ENCODE measurements around the gene POLR2E.
"Not testable (repeated sequence)": the region's sequence is repeated elsewhere in the genome, so short reads cannot be mapped to it uniquely, and the experiment has no call there.

POLR2E gene

DNA sequence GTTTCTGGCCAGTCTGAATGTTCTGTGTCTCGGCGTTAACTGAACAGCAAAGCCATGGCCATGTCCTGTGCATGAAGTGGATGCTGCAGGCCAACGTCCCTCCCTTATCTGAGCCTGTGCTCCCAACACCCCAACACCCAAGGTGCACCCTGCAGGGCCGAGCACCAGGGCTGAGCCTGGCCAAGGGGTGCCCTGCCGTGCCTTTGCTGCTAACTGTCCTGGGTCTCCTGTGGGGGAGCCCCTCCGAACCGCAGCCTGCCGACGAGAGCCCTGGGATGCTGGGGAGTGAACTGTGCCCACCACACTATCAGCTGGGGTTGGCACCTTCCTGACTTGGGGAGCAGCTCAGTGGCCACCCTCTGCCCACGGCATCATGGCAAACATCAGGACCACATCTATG is 26.2 kb upstream of the POLR2E start:
- no peak for DNase-seq
- TF ChIP-seq POLR2A (IDR thresholded peaks at IDR 0.05; ENCODE audit: low read length) = no peak
- no peak for TF ChIP-seq GATA1 (IDR thresholded peaks at IDR 0.05; ENCODE audit: low read depth, low read length)

DNA sequence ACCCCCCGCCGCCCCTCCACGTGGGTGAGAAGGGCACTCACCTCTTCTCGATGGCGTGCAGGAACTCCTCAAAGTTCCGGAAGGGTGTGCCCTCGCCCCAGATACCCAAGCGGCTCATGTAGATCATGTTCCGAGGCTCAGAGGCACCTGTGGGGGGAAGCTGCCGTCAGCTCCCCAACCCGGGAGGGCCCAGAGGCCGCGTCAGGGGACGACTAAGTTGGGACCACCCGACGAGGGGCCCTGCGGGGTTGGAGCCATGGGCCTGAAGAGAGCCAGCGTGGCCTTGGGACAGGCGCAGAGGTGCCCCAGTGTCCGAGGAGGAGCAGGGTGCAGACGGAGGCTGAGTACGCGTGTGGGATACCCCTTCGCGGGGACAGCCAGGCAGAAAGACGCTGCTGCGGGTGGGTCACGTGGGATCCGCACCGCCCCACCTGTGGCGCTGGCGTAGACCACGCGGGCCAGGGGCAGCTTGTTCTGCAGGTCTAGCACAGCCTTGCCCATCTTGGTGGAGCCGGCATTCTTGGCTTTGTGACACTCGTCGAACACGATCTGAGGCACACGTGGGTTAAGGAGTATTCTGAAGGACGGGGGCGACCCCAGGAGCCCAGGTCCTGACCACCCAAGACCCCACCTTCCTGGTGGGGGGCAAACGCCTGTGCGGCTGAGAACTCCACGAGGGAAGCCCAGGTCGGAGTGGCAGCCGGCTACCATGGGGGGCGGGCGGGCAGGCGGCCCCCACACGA is 24.5 kb upstream of the POLR2E start:
- no peak for DNase-seq
- TF ChIP-seq GATA1 (IDR thresholded peaks at IDR 0.05; ENCODE audit: low read depth, low read length) (no peak), POLR2A (IDR thresholded peaks at IDR 0.05; ENCODE audit: low read length) (no peak)

DNA sequence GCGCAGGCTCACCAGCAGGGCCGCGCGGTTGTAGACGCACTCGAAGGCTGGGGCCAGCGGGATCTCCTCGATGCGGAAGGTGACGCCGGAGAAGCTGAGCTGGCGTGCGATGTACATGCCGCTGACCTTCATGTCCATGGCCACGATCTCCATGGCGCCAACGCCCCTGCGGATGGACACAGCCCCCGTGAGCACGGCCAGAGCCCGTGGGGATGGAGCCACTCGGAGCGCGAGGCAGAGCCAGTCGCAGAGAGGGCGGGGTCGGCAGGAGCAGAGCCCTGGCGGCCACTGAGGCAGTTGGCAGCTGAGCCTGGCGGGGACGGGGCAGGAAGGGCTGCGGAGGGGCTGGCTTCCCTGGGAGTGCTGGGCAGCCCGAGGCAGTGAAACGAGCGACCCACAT is 23.8 kb upstream of the POLR2E start:
- no peak for DNase-seq
- TF ChIP-seq GATA1 (IDR thresholded peaks at IDR 0.05; ENCODE audit: low read depth, low read length) (no peak), POLR2A (IDR thresholded peaks at IDR 0.05; ENCODE audit: low read length) (no peak)

DNA sequence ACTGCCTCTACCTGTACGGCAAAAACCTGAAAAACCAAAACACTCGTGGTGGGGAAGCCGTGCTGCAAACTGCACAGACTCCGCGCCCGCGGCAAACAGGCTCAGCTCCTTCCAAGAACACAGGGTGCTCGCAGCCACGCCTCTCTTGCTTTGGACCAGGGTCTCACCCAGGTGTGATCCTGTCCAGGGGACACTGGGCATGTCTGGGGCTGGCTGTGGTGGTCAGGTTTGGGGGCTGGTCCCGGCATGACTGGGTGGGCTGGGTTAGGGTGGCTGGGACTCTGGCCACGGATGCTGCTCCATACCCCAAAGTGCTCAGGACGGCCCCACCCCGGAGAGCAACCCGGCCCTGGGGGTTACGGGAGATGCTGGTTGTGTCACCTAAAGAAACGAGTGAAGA is 22.5 kb upstream of the POLR2E start:
- TF ChIP-seq POLR2A (IDR thresholded peaks at IDR 0.05; ENCODE audit: low read length) (no peak), GATA1 (IDR thresholded peaks at IDR 0.05; ENCODE audit: low read depth, low read length) (no peak)
- no peak for DNase-seq

DNA sequence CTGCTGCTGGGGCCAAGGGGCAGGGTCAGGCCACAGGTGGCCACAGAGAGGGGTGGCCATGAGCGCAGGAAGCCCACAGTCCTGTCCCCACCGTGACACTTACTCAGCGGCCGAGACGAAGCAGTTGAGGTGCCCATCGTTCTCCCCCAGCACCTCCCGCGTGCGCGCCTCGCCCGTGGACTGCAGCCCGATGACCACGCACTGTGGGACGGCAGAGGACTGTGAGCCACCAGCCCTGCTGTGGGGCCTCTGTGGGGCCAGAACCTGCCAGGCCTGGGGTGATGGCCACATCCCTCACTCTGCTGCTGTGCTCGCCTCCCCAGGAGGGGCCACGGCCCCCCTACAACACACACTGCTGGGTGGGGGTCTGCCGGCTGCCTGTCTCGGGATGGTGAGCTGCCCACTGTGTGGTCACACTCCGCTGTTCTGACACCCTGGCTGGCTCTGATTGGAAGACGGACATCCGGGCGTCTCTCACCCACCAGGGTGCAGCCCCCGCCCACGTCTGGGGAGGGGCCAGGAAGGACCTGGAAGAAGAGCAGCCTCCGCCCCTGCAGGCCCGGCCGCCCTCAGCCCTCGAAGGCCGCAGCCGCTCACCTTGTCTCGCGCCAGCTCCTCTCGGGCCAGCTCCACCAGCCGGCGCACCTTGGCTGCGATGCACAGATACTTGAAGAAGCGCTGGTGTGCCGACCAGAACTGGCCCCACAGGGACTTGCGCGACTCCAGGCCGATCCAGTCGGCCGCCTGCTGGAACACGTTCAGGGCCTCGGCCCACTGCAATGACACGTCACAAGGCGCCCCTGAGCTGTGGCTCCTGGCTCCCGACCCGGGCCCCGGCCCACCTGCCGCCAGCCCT is 21.8 kb upstream of the POLR2E start:
- no peak for TF ChIP-seq GATA1 (IDR thresholded peaks at IDR 0.05; ENCODE audit: low read depth, low read length)
- no peak for TF ChIP-seq POLR2A (IDR thresholded peaks at IDR 0.05; ENCODE audit: low read length)

DNA sequence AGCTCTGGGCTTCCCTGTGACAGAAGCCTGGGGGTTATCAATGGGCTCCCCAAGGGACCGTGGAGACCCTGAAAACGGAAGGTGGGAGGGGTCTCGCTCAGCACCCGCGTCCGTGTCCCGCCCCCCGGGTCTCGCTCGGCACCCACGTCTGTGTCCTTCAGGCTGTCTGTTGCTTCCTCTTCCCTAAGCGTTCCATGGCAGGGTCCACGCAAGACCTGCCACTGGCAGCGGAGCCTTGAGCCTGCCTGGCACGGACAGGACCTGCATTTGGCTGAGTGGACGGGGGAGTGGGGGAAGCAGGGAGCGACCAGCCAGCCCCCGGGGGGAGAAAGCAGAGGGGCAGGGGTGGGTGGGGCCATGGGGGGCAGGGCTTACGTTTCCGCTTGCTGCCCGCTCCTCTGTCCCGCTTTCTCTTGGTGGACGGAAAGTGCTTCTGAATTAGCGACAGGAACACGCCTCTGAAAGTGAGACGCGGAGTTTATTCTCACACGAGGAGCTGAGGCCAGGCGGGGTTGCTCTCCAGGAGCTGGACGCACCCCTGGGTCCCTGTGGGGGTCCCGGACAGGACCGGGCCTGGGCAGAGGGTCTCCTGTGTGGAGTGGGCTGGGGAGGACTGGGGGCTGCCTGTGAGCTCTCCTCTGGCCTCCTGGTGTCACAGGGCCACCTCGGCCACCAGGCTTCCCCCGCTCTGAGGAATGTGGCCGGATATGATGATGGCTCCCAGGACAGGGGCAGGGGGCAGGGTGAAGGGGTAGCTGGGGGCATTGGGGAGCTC is 20.7 kb upstream of the POLR2E start:
- DNase-seq = no peak
- TF ChIP-seq POLR2A (IDR thresholded peaks at IDR 0.05; ENCODE audit: low read length) (no peak), GATA1 (IDR thresholded peaks at IDR 0.05; ENCODE audit: low read depth, low read length) (no peak)

More for the DNA sequence above, 21.8 kb upstream of the POLR2E start:
- no peak for DNase-seq

DNA sequence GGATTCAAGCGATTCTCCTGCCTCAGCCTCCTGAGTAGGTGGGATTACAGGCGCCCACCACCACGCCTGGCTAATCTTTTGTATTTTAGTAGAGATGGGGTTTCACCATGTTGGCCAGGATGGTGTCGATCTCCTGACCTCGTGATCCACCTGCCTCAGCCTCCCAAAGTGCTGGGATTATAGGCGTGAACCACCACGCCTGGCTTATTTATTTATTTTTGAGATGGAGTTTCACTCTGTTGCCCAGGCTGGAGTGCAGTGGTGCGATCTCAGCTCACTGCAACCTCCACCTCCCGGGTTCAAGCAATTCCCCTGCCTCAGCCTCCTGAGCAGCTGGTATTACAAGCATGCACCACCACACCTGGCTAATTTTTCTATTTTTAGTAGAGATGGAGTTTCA is 19.6 kb upstream of the POLR2E start:
- not testable (repeated sequence) for DNase-seq

DNA sequence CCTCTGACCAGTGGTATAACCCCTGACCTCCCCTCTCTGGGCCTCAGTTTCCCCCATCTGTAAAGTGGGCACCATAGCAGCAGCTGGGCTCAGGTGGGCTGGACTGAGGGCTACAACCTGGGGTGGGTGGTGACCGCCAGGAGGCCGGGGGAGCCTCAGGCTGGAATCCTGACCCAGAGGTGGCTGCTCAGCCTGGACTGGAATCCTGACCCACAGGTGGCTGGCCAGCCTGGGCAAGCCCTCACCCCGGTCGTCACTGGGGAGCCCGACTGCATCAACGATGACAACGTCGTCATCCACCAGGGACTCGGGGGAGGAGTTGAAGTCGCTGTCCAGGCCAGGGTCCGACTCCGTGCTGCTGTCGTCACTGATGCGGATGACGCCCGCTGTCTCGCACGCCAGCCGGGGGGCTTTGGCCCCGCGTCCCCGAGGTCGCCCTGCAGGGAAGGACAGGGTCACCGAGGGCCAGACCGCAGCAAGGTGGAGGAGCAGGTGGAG is 18.9 kb upstream of the POLR2E start:
- DNase-seq = no peak
- no peak for TF ChIP-seq GATA1 (IDR thresholded peaks at IDR 0.05; ENCODE audit: low read depth, low read length)
- no peak for TF ChIP-seq POLR2A (IDR thresholded peaks at IDR 0.05; ENCODE audit: low read length)

DNA sequence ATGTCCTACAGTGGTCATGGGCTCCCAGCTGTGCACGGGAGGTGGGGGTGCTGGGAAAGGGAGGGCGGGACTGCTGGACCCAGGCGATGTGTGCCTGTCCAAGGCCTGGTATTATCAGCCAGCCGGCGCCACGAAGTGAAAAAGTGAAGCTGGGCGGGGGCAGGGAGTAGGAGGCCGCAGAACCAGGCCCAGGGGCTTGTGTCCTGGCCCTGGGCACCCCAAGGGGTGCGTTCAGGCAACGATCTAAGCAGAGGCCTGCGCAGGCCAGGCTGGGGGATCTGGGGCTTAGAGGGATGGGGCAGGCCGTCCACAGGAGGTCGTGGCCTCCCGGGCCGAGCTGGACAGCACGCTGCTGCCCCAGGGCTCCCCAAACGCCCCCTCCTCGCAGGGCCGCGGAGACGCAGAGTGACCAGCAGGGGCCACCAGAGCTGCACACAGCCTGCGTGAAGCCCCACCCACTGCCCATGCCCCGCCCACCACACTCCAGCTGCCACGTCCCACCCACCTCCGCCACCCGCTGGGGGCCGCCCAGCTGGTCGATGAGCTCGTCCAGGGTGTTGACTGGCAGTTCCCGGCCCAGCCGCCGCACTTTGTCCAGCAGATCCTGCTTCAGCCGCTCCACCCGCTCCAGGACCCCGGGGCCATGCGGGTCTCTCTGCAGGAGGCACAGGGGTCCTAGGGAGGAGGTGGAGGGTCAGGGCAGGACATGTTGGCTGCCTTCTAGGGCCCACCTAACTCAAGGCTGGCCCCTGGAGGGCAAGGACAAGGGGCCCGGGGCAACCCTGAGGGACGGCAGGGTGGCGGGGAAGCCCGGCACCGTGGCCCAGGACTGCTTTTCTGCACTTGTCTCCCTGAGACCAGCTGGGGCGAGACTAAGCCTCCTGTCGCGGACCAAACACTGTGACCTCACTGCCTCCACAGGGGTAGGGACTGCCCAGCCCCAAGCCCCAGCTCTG is 18.1 kb upstream of the POLR2E start:
- TF ChIP-seq POLR2A (IDR thresholded peaks at IDR 0.05; ENCODE audit: low read length) (no peak), GATA1 (IDR thresholded peaks at IDR 0.05; ENCODE audit: low read depth, low read length) (no peak)
- DNase-seq = peak; percentile 95 to 98

DNA sequence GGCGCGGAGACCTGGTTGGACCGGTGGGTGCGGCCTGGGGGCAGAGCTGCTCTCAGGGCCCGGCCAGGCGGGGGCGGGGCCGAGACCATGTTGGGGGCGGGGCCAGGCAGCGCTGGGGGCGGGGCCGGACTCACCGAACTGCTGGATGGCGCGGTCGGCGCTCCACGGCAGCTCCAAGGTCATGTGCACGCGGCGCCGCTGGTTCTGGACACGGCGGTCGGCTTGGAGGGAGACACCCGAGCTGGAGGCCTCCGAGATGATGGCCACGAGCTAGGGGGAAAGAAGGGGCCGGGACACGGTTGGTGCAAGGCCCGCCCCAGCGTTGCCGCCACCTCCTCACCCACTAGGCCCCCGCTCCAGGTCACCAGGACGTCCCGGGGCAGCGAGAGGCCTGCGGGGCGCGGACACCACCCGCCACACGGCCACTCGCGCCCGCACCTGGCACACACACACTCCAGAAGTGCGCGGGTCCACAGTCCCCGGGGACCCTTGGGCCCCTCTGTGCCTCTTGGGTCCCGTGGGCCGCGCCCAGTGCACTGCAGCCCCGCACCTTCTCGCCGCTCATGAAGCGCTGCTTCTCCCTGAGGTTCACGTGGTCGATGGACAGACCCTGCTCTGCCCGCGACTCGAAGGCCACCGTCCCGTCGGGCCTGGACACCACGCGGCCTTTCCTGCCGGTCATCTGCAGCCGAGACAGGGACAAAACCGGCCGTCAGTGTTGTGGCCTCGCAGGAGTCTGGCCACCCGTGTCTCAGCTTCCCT is 17.3 kb upstream of the POLR2E start:
- DNase-seq = peak in 1 of 2 experiments; percentile 39
- no peak for TF ChIP-seq GATA1 (IDR thresholded peaks at IDR 0.05; ENCODE audit: low read depth, low read length)
- no peak for TF ChIP-seq POLR2A (IDR thresholded peaks at IDR 0.05; ENCODE audit: low read length)

DNA sequence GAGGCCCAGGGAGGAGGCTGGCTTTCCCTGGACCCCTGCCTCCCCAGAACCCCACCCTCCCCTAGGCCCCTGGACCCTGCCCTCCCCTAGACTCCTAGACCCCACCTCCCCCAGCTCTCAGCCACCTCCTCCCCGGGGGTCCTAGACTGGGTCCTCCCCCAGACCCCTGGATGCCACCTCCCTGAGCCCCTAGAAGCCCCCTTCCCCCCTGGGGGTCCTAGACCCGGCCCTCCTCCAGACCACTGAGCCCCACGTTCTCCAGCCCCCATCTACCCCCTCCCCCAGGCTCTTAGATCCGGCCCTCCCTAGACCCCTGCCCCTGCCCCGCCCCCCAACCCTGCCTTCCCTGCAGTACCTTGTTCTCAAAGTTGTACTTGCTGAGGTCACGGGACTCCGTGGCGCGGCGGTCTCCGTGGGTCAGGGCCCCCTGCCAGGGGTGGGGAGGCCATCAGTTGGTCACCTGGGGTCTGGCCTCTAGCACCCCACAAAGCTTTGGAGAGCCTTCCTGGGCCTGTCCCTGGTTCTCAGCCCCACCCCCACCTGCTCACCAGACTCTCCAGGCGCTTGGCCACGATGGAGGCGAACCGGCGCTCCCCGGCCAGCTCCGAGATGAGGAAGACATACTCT is 16.6 kb upstream of the POLR2E start:
- TF ChIP-seq POLR2A (IDR thresholded peaks at IDR 0.05; ENCODE audit: low read length) = no peak
- TF ChIP-seq GATA1 (IDR thresholded peaks at IDR 0.05; ENCODE audit: low read depth, low read length) = no peak
- no peak for DNase-seq
